ENCODE results near the gene SLC25A51.
A peak's percentile ranks its signal among the peaks of the same experiment; 100 is the strongest.

Gene SLC25A51

DNA sequence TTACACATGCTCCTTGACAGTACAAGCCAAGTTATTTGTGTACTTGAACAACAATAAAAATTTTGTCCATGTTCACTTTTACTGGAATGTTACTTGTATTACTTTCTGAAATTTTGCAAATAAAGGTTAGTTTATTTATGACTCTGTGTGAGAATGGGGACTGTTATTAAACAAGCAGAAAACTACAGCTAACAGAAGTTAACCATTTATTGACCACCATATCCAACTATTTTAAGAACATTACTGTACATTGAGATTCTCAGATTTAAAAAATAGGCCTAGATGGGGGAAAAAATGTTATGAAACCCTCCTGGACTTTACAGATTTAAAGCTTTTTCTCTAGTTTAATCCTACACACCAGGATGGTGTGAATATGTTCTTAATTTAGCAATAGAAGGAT is 1.8 kb downstream of the SLC25A51 start:
- no peak overlapping the region for H3K27ac ChIP-seq (ENCODE audit: low read length)
- no peaks in the 10 kb centered on the region for H3K27me3 ChIP-seq (replicated peaks; ENCODE audit: insufficient read depth, low read length)
- H3K4me3 ChIP-seq (ENCODE audit: low read length) = peak overlapping the region; percentile 82
- no peak for DNase-seq
- peak overlapping the region; percentile 75 for H3K4me2 ChIP-seq (ENCODE audit: low read depth, low read length)
- no peak overlapping the region for H2AFZ ChIP-seq (ENCODE audit: low read length)
- no peaks in the 10 kb centered on the region for H3K9me2 ChIP-seq (replicated peaks; ENCODE audit: insufficient read depth, low read length)
- H3K36me3 ChIP-seq (replicated peaks; ENCODE audit: insufficient read depth, low read length) = peaks cover 6% of the 10 kb centered on the region; the same call in 1 of the 2 replicates
- peaks cover 22% of the 10 kb centered on the region for H3K4me1 ChIP-seq (ENCODE audit: low read length)
- TF ChIP-seq, protein P1, sequence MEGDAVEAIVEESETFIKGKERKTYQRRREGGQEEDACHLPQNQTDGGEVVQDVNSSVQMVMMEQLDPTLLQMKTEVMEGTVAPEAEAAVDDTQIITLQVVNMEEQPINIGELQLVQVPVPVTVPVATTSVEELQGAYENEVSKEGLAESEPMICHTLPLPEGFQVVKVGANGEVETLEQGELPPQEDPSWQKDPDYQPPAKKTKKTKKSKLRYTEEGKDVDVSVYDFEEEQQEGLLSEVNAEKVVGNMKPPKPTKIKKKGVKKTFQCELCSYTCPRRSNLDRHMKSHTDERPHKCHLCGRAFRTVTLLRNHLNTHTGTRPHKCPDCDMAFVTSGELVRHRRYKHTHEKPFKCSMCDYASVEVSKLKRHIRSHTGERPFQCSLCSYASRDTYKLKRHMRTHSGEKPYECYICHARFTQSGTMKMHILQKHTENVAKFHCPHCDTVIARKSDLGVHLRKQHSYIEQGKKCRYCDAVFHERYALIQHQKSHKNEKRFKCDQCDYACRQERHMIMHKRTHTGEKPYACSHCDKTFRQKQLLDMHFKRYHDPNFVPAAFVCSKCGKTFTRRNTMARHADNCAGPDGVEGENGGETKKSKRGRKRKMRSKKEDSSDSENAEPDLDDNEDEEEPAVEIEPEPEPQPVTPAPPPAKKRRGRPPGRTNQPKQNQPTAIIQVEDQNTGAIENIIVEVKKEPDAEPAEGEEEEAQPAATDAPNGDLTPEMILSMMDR (IDR thresholded peaks at IDR 0.05; ENCODE audit: low read length) = no peak
- no peak for TF ChIP-seq EZH2 (optimal IDR thresholded peaks at IDR 0.05; ENCODE audit: low read depth, low read length)
- TF ChIP-seq EZH2phosphoT487 (IDR thresholded peaks at IDR 0.05; ENCODE audit: low read length) = no peak
- no peaks in the 10 kb centered on the region for H3K9me3 ChIP-seq (replicated peaks; ENCODE audit: insufficient read depth, low read length)
- peak overlapping the region; percentile 85; the same call in 1 of the 2 replicates for H3K9ac ChIP-seq (ENCODE audit: low read length)
- peaks cover 51% of the 10 kb centered on the region for H3K79me2 ChIP-seq (ENCODE audit: low read length)
- H4K20me1 ChIP-seq (ENCODE audit: insufficient read depth, low read length) = no peaks in the 10 kb centered on the region
- peaks cover 20% of the 10 kb centered on the region for H3F3A ChIP-seq (ENCODE audit: insufficient read depth, low read length)

DNA sequence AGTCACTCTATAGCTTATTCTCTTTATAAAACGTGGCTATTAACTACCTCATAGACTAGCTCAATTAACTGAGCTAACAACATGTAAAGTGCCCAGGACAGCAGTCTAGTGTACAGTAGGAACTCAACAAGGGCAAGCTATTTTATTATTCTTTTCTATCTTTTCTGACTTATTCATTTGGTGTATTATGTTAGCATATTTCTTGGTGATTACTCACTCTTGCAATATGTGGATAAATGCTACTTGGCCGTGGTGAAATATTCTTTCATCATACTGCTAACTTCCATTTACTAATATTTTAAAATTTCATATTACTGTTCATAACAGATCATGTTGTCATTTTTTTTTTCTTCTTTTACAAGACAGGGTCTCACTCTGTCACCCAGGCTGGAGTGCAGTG is 4.9 kb downstream of the SLC25A51 start:
- Histone ChIP-seq H3K4me3 (ENCODE audit: low read length) (no peak overlapping the region), H3K79me2 (ENCODE audit: low read length) (peaks cover 74% of the 10 kb centered on the region), H4K20me1 (ENCODE audit: insufficient read depth, low read length) (no peaks in the 10 kb centered on the region), H3K9ac (ENCODE audit: low read length) (no peak overlapping the region), H3K27me3 (replicated peaks; ENCODE audit: insufficient read depth, low read length) (no peaks in the 10 kb centered on the region), H3K9me3 (replicated peaks; ENCODE audit: insufficient read depth, low read length) (no peaks in the 10 kb centered on the region), H2AFZ (ENCODE audit: low read length) (no peak overlapping the region), H3K27ac (ENCODE audit: low read length) (no peak overlapping the region), H3K4me1 (ENCODE audit: low read length) (peaks cover 22% of the 10 kb centered on the region), H3F3A (ENCODE audit: insufficient read depth, low read length) (peaks cover 12% of the 10 kb centered on the region), H3K4me2 (ENCODE audit: low read depth, low read length) (no peak overlapping the region), H3K9me2 (replicated peaks; ENCODE audit: insufficient read depth, low read length) (no peaks in the 10 kb centered on the region), H3K36me3 (replicated peaks; ENCODE audit: insufficient read depth, low read length) (peaks cover 12% of the 10 kb centered on the region; the same call in 1 of the 2 replicates)
- TF ChIP-seq EZH2phosphoT487 (IDR thresholded peaks at IDR 0.05; ENCODE audit: low read length) (no peak), EZH2 (optimal IDR thresholded peaks at IDR 0.05; ENCODE audit: low read depth, low read length) (no peak)
- TF ChIP-seq, protein P1 (IDR thresholded peaks at IDR 0.05; ENCODE audit: low read length) = no peak
- no peak for DNase-seq

DNA sequence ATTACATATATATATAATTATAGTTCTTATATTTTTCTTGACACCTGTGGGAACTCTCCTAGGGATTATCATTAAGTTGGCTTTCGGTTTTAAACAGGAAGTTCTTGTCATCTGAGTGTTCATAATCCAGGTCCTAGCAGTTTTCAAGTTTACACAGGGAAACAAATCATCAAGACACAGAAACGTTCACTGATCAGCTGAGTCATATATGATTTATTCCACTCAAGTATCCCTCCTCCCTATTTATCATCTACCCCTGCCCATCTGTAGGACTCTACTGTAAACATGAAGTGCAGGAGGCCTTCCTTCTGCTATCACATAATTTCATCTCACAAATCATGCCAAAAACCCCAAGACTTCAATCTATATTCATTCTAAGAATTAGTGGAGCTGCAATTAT is 6.3 kb downstream of the SLC25A51 start:
- Histone ChIP-seq H3K4me2 (ENCODE audit: low read depth, low read length) (no peak overlapping the region), H3K9me2 (replicated peaks; ENCODE audit: insufficient read depth, low read length) (no peaks in the 10 kb centered on the region), H3K27me3 (replicated peaks; ENCODE audit: insufficient read depth, low read length) (no peaks in the 10 kb centered on the region), H3K9ac (ENCODE audit: low read length) (no peak overlapping the region), H3K36me3 (replicated peaks; ENCODE audit: insufficient read depth, low read length) (peaks cover 12% of the 10 kb centered on the region; the same call in 1 of the 2 replicates), H2AFZ (ENCODE audit: low read length) (no peak overlapping the region), H3F3A (ENCODE audit: insufficient read depth, low read length) (no peaks in the 10 kb centered on the region), H3K27ac (ENCODE audit: low read length) (0 out of 2 replicates have a peak overlapping the region, but pooled peaks have one; percentile 17), H3K4me3 (ENCODE audit: low read length) (no peak overlapping the region), H3K9me3 (replicated peaks; ENCODE audit: insufficient read depth, low read length) (no peaks in the 10 kb centered on the region), H4K20me1 (ENCODE audit: insufficient read depth, low read length) (no peaks in the 10 kb centered on the region), H3K4me1 (ENCODE audit: low read length) (peaks cover 22% of the 10 kb centered on the region), H3K79me2 (ENCODE audit: low read length) (peaks cover 78% of the 10 kb centered on the region)
- no peak for DNase-seq
- TF ChIP-seq, protein P1 (IDR thresholded peaks at IDR 0.05; ENCODE audit: low read length) = no peak
- TF ChIP-seq EZH2phosphoT487 (IDR thresholded peaks at IDR 0.05; ENCODE audit: low read length) = no peak
- no peak for TF ChIP-seq EZH2 (optimal IDR thresholded peaks at IDR 0.05; ENCODE audit: low read depth, low read length)
